ENCODE measurements around the gene SLCO2A1. TPM values are rescaled to one million over a fixed set of nuclear protein-coding genes. Genes with fewer than 3 reads are reported as not detected.

SLCO2A1 gene
- total RNA-seq, 1 donor from 2014 or later, result 0.52 TPM

- Histone ChIP-seq H3K9ac (ENCODE audit: low read depth in 1 of 3, low read length in 3 of 3) (peak overlapping the region; percentile 64 to 79 (median 74)), H3K36me3 (ENCODE audit: control insufficient read depth in 3 of 3, insufficient read depth in 3 of 3, low read length in 3 of 3) (no peaks in the 10 kb centered on the region), H3K4me1 (ENCODE audit: control insufficient read depth in 3 of 3, insufficient read depth in 3 of 3, low read length in 3 of 3) (peaks cover 3 to 9% (median 4%) of the 10 kb centered on the region in 3 donors), H3K9me3 (ENCODE audit: control insufficient read depth in 3 of 3, low read length in 3 of 3) (no peaks in the 10 kb centered on the region), H3K4me3 (ENCODE audit: low read length in 3 of 3) (peak overlapping the region; percentile 71 to 77 (median 75)), H3K27me3 (ENCODE audit: control insufficient read depth in 3 of 3, insufficient read depth in 3 of 3, low read length in 3 of 3) (peaks cover 3 to 16% (median 12%) of the 10 kb centered on the region in 3 donors), H3K27ac (ENCODE audit: low read depth, low read length) (no peak overlapping the region)
Observed at GRCh38 chr3:133896002-133896761, 133.5 kb downstream of the SLCO2A1 start.

GRCh38 chr3:133895208-133896001 is 134.3 kb downstream of the SLCO2A1 start, which contains the start of gene RAB6B:
RAB6B (minus strand) TSS chr3:133895882; CDS start chr3:133895466, 416 bp downstream.
- Histone ChIP-seq H3K27me3 (ENCODE audit: control insufficient read depth in 3 of 3, insufficient read depth in 3 of 3, low read length in 3 of 3) (peaks cover 3 to 16% (median 12%) of the 10 kb centered on the region in 3 donors), H3K4me1 (ENCODE audit: control insufficient read depth in 3 of 3, insufficient read depth in 3 of 3, low read length in 3 of 3) (peaks cover 3 to 9% (median 4%) of the 10 kb centered on the region in 3 donors), H3K36me3 (ENCODE audit: control insufficient read depth in 3 of 3, insufficient read depth in 3 of 3, low read length in 3 of 3) (no peaks in the 10 kb centered on the region), H3K27ac (ENCODE audit: low read depth, low read length) (no peak within 1 kb of the TSS), H3K9ac (ENCODE audit: low read depth in 1 of 3, low read length in 3 of 3) (peak within 1 kb of the TSS; percentile 64 to 79 (median 74)), H3K9me3 (ENCODE audit: control insufficient read depth in 3 of 3, low read length in 3 of 3) (no peaks in the 10 kb centered on the region), H3K4me3 (ENCODE audit: low read length in 3 of 3) (peak within 1 kb of the TSS; percentile 71 to 80 (median 75))

- H3K4me1 ChIP-seq (ENCODE audit: control insufficient read depth in 3 of 3, insufficient read depth in 3 of 3, low read length in 3 of 3), result peaks cover 3 to 9% (median 4%) of the 10 kb centered on the region in 3 donors
- H3K4me3 ChIP-seq (ENCODE audit: low read length in 3 of 3), result peak overlapping the region; percentile 51 to 58 (median 56)
- peak overlapping the region in 1 of 3 donors; percentile 50 for H3K9ac ChIP-seq (ENCODE audit: low read depth in 1 of 3, low read length in 3 of 3)
- H3K36me3 ChIP-seq (ENCODE audit: control insufficient read depth in 3 of 3, insufficient read depth in 3 of 3, low read length in 3 of 3), result no peaks in the 10 kb centered on the region
- H3K27me3 ChIP-seq (ENCODE audit: control insufficient read depth in 3 of 3, insufficient read depth in 3 of 3, low read length in 3 of 3), result peaks cover 3 to 16% (median 12%) of the 10 kb centered on the region in 3 donors
- no peak overlapping the region for H3K27ac ChIP-seq (ENCODE audit: low read depth, low read length)
- no peaks in the 10 kb centered on the region for H3K9me3 ChIP-seq (ENCODE audit: control insufficient read depth in 3 of 3, low read length in 3 of 3)
Observed at GRCh38 chr3:133894353-133895207, 135.1 kb downstream of the SLCO2A1 start.

- Histone ChIP-seq H3K27ac (ENCODE audit: low read depth, low read length) (no peak overlapping the region), H3K4me1 (ENCODE audit: control insufficient read depth in 3 of 3, insufficient read depth in 3 of 3, low read length in 3 of 3) (peaks cover 3 to 9% (median 4%) of the 10 kb centered on the region in 3 donors), H3K9ac (ENCODE audit: low read depth in 1 of 3, low read length in 3 of 3) (no peak overlapping the region), H3K36me3 (ENCODE audit: control insufficient read depth in 3 of 3, insufficient read depth in 3 of 3, low read length in 3 of 3) (no peaks in the 10 kb centered on the region), H3K27me3 (ENCODE audit: control insufficient read depth in 3 of 3, insufficient read depth in 3 of 3, low read length in 3 of 3) (peaks cover 3 to 16% (median 12%) of the 10 kb centered on the region in 3 donors), H3K9me3 (ENCODE audit: control insufficient read depth in 3 of 3, low read length in 3 of 3) (no peaks in the 10 kb centered on the region), H3K4me3 (ENCODE audit: low read length in 3 of 3) (peak overlapping the region in 1 of 3 donors; percentile 51)
Observed at GRCh38 chr3:133893683-133894352, 135.9 kb downstream of the SLCO2A1 start.

GRCh38 chr3:133892541-133893231 is 137.0 kb downstream of the SLCO2A1 start:
- Histone ChIP-seq H3K9ac (ENCODE audit: low read depth in 1 of 3, low read length in 3 of 3) (no peak overlapping the region), H3K36me3 (ENCODE audit: control insufficient read depth in 3 of 3, insufficient read depth in 3 of 3, low read length in 3 of 3) (no peaks in the 10 kb centered on the region), H3K27me3 (ENCODE audit: control insufficient read depth in 3 of 3, insufficient read depth in 3 of 3, low read length in 3 of 3) (peaks cover 3 to 16% (median 12%) of the 10 kb centered on the region in 3 donors), H3K4me1 (ENCODE audit: control insufficient read depth in 3 of 3, insufficient read depth in 3 of 3, low read length in 3 of 3) (peaks cover 3 to 9% (median 4%) of the 10 kb centered on the region in 3 donors), H3K9me3 (ENCODE audit: control insufficient read depth in 3 of 3, low read length in 3 of 3) (no peaks in the 10 kb centered on the region), H3K4me3 (ENCODE audit: low read length in 3 of 3) (no peak overlapping the region), H3K27ac (ENCODE audit: low read depth, low read length) (no peak overlapping the region)

- H3K4me1 ChIP-seq (ENCODE audit: control insufficient read depth in 3 of 3, insufficient read depth in 3 of 3, low read length in 3 of 3), result peaks cover 3 to 9% (median 4%) of the 10 kb centered on the region in 3 donors
- peaks cover 3 to 16% (median 12%) of the 10 kb centered on the region in 3 donors for H3K27me3 ChIP-seq (ENCODE audit: control insufficient read depth in 3 of 3, insufficient read depth in 3 of 3, low read length in 3 of 3)
- H3K27ac ChIP-seq (ENCODE audit: low read depth, low read length), result no peak overlapping the region
- no peaks in the 10 kb centered on the region for H3K36me3 ChIP-seq (ENCODE audit: control insufficient read depth in 3 of 3, insufficient read depth in 3 of 3, low read length in 3 of 3)
- H3K9ac ChIP-seq (ENCODE audit: low read depth in 1 of 3, low read length in 3 of 3), result no peak overlapping the region
- H3K4me3 ChIP-seq (ENCODE audit: low read length in 3 of 3), result no peak overlapping the region
- no peaks in the 10 kb centered on the region for H3K9me3 ChIP-seq (ENCODE audit: control insufficient read depth in 3 of 3, low read length in 3 of 3)
Observed at GRCh38 chr3:133891662-133892378, 137.9 kb downstream of the SLCO2A1 start.

GRCh38 chr3:133890972-133891644 is 138.6 kb downstream of the SLCO2A1 start:
- no peak overlapping the region for H3K27ac ChIP-seq (ENCODE audit: low read depth, low read length)
- H3K4me1 ChIP-seq (ENCODE audit: control insufficient read depth in 3 of 3, insufficient read depth in 3 of 3, low read length in 3 of 3), result peaks cover 3 to 7% (median 3%) of the 10 kb centered on the region in 3 donors
- H3K36me3 ChIP-seq (ENCODE audit: control insufficient read depth in 3 of 3, insufficient read depth in 3 of 3, low read length in 3 of 3), result no peaks in the 10 kb centered on the region
- H3K27me3 ChIP-seq (ENCODE audit: control insufficient read depth in 3 of 3, insufficient read depth in 3 of 3, low read length in 3 of 3), result peaks cover 0 to 12% (median 8%) of the 10 kb centered on the region in 3 donors
- no peak overlapping the region for H3K4me3 ChIP-seq (ENCODE audit: low read length in 3 of 3)
- H3K9ac ChIP-seq (ENCODE audit: low read depth in 1 of 3, low read length in 3 of 3), result no peak overlapping the region
- H3K9me3 ChIP-seq (ENCODE audit: control insufficient read depth in 3 of 3, low read length in 3 of 3), result no peaks in the 10 kb centered on the region

GRCh38 chr3:133890037-133890436 is 139.7 kb downstream of the SLCO2A1 start:
- H3K4me1 ChIP-seq (ENCODE audit: control insufficient read depth in 3 of 3, insufficient read depth in 3 of 3, low read length in 3 of 3), result peaks cover 0 to 4% (median 3%) of the 10 kb centered on the region in 3 donors
- no peak overlapping the region for H3K27ac ChIP-seq (ENCODE audit: low read depth, low read length)
- H3K9me3 ChIP-seq (ENCODE audit: control insufficient read depth in 3 of 3, low read length in 3 of 3), result no peaks in the 10 kb centered on the region
- H3K36me3 ChIP-seq (ENCODE audit: control insufficient read depth in 3 of 3, insufficient read depth in 3 of 3, low read length in 3 of 3), result no peaks in the 10 kb centered on the region
- no peak overlapping the region for H3K4me3 ChIP-seq (ENCODE audit: low read length in 3 of 3)
- peaks cover 0 to 9% (median 7%) of the 10 kb centered on the region in 3 donors for H3K27me3 ChIP-seq (ENCODE audit: control insufficient read depth in 3 of 3, insufficient read depth in 3 of 3, low read length in 3 of 3)
- H3K9ac ChIP-seq (ENCODE audit: low read depth in 1 of 3, low read length in 3 of 3), result no peak overlapping the region
